ENCODE measurements around the gene CKAP2L.

CKAP2L gene

DNA sequence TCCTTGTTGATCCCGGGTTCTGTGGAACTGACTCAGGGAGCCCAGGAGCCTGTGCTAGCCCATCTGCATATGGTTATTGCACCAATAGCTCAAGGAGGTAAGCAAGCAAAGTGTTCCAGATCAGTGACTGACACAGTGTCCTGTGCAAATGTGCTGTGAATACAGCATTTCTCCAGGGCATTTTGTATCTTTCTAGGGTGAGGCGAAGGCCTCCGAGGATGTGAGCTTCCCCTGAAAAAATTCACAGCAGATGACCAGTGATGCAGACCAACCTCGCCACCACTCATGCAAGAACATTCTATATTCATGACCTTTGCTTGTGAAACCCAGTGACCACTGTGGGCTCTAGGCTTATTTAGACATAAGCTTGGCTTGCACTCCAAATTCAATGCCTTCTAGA is 58.8 kb downstream of the CKAP2L start:
- DNase-seq, result no peak

DNA sequence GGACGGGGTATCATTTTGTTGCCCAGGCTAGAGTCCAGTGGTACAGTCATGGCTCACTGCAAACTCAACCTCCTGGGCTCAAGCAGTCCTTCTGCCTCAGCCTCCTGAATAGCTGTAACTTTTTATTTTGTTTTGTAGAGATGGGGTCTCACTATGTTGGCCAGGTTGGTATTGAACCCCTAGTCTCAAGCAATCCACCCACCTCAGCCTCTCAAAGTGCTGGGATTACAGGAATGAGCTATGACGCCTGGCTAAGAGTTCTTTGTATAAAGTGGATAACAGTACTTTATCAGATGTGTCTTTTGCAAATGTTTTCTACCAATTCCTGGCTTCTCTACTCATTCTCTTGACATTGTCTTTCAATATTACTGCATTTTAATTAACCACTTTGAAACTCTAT is 60.7 kb downstream of the CKAP2L start:
- DNase-seq, result no peak

DNA sequence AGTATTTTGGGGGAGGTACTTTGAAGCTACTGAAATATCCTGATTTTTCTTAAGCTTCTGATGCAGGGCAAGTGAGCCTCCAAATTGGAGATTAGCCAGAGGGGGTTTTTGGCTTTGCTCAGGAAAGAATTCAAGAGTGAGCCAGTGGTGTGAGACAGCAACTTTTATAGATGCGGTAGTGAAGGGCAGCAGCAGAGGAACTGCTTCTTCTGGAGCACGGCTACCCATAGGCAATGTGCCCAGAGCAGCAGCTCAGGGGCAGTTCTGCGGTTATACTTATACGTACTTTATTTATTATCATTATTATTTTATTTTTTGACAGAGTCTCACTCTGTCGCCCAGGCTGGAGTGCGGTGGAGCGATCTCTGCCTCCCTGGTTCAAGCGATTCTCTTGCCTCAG is 63.4 kb downstream of the CKAP2L start:
- DNase-seq, result no peak

DNA sequence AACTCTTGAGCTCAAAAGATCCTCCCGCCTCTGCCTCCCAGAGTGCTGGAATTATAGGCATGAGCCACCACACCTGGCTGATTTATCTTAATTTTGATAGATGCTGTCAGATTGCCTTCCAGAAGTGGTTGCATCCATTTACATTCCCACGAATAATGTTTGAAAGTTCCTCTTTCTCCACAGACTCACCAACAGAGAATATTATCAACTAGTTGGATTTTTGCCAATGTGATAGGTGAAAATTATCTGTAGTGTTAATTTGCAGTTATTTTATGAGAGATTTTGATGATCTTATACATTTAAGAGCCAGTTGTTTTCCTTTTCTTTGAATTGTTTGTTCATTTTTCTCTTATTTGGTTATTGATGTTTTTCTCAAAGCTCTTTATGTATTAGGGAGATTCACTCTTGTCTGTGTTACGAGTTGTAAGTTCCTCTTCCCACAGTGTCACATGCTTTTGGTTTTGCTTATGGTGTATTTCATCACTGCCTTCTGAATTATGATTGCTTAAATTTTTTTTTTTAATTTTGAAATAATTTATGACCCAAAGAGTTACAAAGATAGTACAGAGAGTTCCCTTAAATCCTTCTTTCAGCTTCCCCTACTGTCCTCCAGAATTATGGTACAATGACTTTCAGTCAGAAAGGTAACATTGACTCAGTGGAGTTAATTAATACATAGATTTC is 64.3 kb downstream of the CKAP2L start:
- DNase-seq, result no peak

DNA sequence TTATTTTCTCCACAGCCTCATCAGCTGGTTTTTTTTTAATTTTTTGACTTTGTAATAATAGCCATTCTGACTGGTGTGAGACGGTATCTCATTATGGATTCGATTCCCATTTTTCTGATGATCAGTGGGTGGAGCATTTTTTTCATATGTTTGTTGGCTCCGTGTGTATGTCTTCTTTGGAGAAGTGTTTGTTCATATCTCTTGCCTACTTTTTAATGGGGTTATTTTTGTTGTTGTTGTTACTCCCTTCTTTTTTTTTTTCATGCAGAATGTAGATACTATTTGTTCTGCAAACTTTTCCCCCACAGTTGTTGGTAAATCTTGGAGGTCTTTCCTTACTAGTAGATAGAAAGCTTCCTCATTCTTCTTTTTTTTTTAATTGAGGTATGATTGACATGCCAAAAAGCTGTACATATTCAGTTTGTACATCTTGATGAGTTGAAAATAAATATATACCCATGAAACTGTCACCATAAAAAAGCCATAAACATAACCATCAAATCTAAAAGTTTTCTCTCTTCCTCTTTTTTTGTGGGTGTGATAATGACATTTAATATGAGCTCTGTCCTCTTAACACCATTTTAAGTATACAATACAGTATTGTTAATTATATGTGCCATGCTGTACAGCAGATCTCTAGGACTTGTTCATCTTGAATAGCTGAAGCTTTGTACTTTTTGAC is 65.4 kb downstream of the CKAP2L start:
- DNase-seq, result no peak

DNA sequence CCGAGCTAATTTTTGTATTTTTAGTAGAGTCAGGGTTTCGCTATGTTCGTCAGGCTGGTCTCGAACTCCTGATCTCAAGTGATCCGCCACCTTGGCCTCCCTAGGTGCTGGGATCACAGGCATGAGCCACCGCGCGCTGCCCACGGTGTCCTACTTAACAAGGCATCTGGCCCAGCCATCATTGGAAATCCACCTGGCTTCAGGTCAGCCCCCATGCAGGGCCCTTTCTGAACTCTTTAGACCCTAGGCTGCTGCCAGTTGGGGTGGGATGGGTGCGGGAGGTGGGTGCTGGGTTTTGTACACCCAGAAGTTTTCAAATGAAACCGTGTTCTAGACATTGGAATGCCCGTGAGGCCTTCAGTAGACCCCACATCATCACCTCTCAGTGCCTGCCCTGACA is 70.2 kb downstream of the CKAP2L start:
- DNase-seq, result no peak

DNA sequence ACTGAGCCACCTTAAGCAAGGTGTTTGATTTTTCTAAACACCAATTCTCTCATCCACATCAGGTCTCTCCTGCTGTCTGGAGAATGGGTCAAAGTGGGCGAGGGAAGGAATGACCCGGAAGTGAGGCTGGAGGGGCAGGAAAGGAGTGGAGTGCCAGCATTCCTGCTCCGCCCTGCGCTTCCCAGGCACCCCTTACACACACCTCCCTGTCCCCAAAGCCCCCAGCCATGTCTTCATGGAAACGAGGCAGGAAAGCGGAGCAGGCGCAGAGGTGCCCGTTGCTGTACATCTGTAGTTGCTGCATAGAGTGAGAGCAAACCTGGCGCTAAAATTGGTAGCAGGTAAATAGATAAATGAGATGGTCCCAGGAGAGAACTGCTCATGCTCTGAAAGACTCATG is 70.8 kb downstream of the CKAP2L start:
- DNase-seq, result no peak

DNA sequence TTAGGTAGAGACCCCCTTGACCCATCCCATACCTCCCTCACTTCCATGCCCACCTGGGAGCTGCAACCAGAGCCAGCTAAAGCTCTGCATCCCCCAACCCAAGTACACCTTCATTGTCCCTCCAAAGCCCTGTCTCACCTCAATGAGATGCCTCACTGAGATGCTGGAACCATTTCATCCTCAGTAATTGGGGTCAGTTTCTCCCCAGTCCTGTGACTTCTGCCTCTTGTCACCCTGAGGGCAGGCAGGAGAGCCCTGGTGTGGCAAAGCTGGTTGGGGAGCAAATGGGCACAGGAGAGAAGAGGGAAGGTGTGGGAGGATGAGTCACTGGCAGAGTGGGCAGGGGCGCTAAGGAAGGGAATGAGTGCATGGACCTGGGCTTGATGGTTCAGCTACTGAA is 71.5 kb downstream of the CKAP2L start:
- DNase-seq, result peak in 1 of 5 donors; percentile 19

DNA sequence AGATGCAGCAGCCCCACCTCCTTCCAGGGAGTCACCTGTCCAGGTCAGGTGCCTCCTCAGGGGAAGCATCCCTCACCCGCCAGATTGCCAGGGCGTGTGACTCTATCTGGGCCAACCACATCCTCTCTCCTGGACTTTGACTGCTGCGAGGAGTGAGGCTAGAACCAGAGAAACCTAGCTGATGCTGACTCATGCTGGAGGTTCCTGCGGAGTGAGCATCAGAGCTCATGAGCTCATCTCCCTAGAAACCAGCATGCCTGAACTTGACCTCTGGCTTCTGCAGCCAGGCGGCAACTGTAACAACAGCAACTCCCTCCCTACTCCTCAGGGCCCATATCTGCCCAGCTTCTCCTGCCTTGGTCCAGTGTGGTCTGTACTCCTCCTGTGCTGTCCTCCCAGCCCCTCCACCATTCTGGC is 71.9 kb downstream of the CKAP2L start:
- peak in 2 of 5 donors; percentile 4 to 91 for DNase-seq

DNA sequence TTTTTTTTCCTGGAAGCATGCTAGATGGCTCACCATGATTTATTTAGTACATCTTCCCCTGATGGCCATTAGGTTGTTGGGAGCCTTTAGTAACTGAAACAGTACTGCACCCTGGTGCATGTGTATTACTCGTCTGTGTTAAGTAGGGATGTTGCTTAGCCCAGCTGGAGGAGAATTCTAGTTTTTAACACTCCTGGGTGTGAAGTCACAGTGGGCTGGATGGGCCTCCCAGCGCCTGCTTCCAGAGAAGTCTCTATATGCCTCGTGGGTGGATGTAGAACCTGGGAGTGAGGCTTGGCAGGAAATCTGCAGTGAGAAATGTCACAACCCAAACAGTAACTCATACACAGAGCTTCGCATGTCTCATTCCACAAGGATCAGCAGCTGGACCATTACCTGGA is 72.5 kb downstream of the CKAP2L start:
- DNase-seq, result no peak

DNA sequence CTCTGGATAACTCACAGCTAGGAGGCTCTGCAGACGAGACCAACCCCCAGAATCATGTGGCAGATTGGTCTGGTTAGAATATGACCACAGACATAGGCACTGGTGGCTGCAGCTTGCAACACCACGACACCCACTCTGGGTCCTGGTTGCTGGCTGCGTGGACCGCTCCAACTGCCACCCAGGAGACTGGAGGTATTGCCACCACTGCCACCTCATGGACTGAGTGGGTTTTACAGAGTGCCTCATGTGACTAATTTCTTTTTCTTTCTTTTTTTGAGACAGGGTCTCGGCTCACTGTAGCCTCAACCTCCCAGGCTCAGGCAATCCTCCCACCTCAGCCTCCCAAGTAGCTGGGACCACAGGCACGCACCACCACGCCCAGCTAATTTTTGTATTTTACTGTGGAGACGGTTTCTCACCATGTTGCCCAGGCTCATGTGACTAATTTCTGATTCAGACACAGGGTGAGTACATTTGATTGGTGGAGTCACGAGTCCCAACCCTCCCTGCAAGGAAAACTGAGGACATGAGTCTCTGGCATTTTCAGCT is 73.5 kb downstream of the CKAP2L start:
- DNase-seq, result peak; percentile 34 to 74 (median 47)

DNA sequence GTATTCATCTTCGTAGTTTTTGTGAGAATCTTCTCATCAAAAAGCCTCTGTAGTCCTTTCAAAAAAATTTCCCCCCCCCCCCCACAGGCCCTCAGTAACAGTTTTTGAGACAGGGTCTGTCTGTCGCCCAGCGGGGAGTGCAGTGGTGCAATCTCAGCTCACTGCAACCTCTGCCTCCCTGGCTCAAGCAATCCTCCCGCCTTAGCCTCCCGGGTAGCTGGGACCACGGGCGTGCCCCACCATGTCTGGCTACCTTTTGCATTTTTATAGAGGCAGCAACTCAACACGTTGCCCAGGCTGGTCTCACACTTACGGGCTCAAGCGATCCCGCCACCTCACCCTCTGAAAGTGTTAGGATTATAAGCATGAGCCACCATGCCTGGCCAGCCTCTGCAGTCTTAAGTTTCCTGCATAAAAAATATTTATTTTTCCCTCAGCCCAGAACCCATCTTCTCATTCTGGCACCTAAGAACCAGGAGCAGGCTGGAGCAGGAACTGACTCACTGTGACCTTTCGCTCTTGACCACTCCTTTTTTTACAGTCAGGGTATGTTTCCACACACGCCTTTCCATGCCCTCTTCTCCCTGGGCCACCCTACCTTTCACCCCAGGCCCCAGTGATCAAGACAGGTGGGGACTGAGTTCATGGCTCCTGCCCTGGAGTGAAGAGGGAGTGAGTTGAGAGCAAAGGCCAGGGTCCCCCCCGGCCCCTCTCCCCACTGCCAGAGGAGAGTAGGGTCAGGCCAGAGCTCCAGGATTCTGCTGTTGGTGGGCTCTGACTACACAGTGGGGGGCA is 76.1 kb downstream of the CKAP2L start:
- DNase-seq, result no peak

DNA sequence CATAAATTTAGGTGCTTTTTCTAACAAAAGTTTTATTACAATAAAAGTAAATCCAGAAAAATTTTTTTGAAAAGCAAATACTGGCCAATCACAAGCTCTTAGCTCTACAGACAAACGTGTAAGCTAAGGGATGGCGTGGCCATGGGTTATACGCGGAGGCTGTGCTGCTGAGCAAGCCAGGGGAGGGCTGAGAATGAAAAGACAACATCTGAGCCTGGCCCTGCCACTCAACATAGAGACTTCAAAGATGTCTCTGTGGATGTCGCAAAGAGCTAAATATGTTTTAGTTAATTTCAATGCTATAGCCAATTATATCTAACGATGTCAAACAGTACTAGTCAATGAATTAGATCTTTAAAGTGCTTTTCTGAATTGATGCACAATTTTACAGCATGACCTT is 76.9 kb downstream of the CKAP2L start:
- no peak for DNase-seq
